ENCODE results near the gene IQCH. TPM values are rescaled to one million over a fixed set of nuclear protein-coding genes. Genes with fewer than 3 reads are reported as not detected.

IQCH gene
- total and polyA plus RNA-seq, 2 donors, result 0.91 to 1.8 TPM

DNA sequence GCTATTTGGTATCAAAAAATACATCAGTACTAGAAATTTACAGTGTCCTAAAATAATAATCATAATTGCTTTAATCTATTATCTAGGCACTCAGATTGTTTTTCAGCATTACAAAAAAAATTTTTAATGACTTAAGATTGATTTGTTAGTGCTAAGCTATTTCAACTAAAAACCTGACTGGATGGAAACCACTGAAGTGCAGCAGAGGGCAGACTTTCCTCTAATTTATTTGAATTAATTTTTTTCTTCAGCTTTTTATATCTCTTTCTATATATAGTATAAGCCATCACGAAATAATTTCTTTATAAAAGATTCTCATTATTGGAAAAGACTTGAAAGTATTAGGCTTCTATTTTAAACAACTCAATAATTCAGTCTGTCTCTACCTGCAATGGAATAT, 131.4 kb downstream of the IQCH start:
- H3K27ac ChIP-seq (ENCODE audit: low read depth in 1 of 2, low read length in 1 of 2), result no peak overlapping the region
- no peaks in the 10 kb centered on the region for H3K36me3 ChIP-seq (ENCODE audit: control insufficient read depth in 2 of 2, insufficient read depth in 2 of 2, low read length in 1 of 2)
- no peaks in the 10 kb centered on the region for H3K4me1 ChIP-seq (ENCODE audit: control insufficient read depth in 2 of 2, insufficient read depth in 2 of 2, low read length in 2 of 2)
- no peaks in the 10 kb centered on the region for H3K9me3 ChIP-seq (ENCODE audit: control insufficient read depth in 2 of 2, insufficient read depth in 1 of 2, low read length in 1 of 2)
- WGBS, result 67% methylated on average over 1 of the region's 1 CpG
- no peak overlapping the region for H3K4me3 ChIP-seq (ENCODE audit: low read length in 2 of 2)
- no peaks in the 10 kb centered on the region for H3K27me3 ChIP-seq (ENCODE audit: control insufficient read depth in 2 of 2, insufficient read depth in 1 of 2, low read length in 1 of 2)
- DNase-seq (ENCODE audit: low read depth in 6 of 9, low spot score in 9 of 9), result no peak

DNA sequence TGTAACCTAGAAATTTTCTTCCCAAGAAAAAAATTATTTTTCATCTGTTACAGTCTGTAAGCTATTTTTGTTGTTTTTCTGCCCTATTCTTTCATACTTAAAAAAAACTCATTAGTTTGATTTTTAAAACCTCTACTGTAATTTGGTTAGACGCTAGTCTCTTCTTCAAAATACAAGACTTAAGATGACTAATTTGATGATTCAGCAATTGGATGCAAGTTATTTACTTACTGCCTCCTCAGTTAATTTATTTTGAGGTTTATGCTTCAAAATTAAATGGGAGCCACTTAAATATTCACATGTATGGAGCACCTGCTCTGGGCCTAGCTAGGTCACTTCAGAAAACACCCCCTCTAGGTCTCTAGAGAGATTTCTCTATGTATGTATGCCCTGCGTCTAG, 132.4 kb downstream of the IQCH start:
- DNase-seq (ENCODE audit: low read depth in 6 of 9, low spot score in 9 of 9), result no peak
- H3K27ac ChIP-seq (ENCODE audit: low read depth in 1 of 2, low read length in 1 of 2), result no peak overlapping the region
- no peaks in the 10 kb centered on the region for H3K27me3 ChIP-seq (ENCODE audit: control insufficient read depth in 2 of 2, insufficient read depth in 1 of 2, low read length in 1 of 2)
- H3K9me3 ChIP-seq (ENCODE audit: control insufficient read depth in 2 of 2, insufficient read depth in 1 of 2, low read length in 1 of 2), result no peaks in the 10 kb centered on the region
- 97% methylated on average over 2 of the region's 2 CpGs for WGBS
- H3K4me3 ChIP-seq (ENCODE audit: low read length in 2 of 2), result no peak overlapping the region
- peaks cover 0 to 2% of the 10 kb centered on the region in 2 donors for H3K36me3 ChIP-seq (ENCODE audit: control insufficient read depth in 2 of 2, insufficient read depth in 2 of 2, low read length in 1 of 2)
- no peaks in the 10 kb centered on the region for H3K4me1 ChIP-seq (ENCODE audit: control insufficient read depth in 2 of 2, insufficient read depth in 2 of 2, low read length in 2 of 2)

DNA sequence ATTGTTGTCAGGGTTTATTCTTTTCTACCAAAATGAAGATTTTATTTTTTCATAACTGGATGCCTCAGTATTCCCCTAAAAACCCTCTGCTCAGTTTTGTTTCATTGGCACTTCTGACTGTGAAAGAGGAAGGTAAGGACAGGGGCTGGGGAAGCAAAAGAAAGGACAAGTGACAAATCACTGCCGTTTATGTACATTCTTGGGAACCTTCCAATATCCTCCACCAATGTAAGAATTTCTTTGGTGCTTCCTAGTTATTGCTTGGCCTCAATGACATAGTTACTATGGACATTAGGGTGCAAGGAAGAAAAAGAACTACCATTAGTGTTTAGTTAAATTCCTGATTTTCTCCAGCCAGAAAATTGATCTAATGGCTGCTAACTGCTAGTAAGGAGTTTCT, 135.4 kb downstream of the IQCH start:
- Histone ChIP-seq H3K27me3 (ENCODE audit: control insufficient read depth in 2 of 2, insufficient read depth in 1 of 2, low read length in 1 of 2) (no peaks in the 10 kb centered on the region), H3K9me3 (ENCODE audit: control insufficient read depth in 2 of 2, insufficient read depth in 1 of 2, low read length in 1 of 2) (no peaks in the 10 kb centered on the region), H3K27ac (ENCODE audit: low read depth in 1 of 2, low read length in 1 of 2) (no peak overlapping the region), H3K4me1 (ENCODE audit: control insufficient read depth in 2 of 2, insufficient read depth in 2 of 2, low read length in 2 of 2) (no peaks in the 10 kb centered on the region), H3K36me3 (ENCODE audit: control insufficient read depth in 2 of 2, insufficient read depth in 2 of 2, low read length in 1 of 2) (peaks cover 0 to 2% of the 10 kb centered on the region in 2 donors), H3K4me3 (ENCODE audit: low read length in 2 of 2) (no peak overlapping the region)
- 75% methylated on average over 1 of the region's 1 CpG for WGBS
- no peak for DNase-seq (ENCODE audit: low read depth in 6 of 9, low spot score in 9 of 9)

DNA sequence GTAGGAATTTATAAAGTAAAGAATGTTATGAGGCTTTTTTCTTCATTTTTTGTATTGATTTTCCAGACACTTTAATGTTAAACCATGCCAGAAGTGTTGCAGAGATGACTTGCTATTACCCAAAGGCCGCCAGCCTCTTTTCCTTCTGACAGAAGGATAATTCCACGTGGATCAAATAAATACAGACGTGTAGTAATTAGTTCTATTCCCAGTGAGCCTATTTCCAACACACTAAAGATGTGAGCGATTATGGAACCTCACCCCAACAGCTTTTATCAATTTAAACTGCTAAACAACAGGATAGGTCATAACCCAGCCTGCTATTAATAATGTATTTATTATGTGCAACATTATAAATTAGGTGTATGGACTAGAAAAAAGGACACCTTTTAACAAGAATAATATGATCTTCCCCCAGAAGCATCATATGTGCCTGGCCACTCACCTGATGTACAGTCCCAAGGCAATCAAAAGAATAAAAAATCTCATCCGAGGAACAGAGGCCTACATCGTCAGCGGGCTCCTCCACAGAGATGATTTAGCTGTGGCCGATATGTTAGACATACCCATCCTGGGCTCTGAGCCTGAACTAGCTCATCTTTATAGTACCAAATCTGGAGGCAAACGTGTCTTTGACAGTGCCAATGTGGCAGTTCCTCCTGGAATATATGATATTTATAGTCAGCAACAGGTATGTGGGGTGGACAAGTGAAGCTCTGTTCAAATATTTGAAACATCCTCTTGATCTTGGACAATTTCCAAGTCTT, 140.5 kb downstream of the IQCH start:
- H3K36me3 ChIP-seq (ENCODE audit: control insufficient read depth in 2 of 2, insufficient read depth in 2 of 2, low read length in 1 of 2), result peaks cover 0 to 2% of the 10 kb centered on the region in 2 donors
- no peak for DNase-seq (ENCODE audit: low read depth in 6 of 9, low spot score in 9 of 9)
- no peak overlapping the region for H3K4me3 ChIP-seq (ENCODE audit: low read length in 2 of 2)
- no peaks in the 10 kb centered on the region for H3K9me3 ChIP-seq (ENCODE audit: control insufficient read depth in 2 of 2, insufficient read depth in 1 of 2, low read length in 1 of 2)
- no peaks in the 10 kb centered on the region for H3K4me1 ChIP-seq (ENCODE audit: control insufficient read depth in 2 of 2, insufficient read depth in 2 of 2, low read length in 2 of 2)
- H3K27me3 ChIP-seq (ENCODE audit: control insufficient read depth in 2 of 2, insufficient read depth in 1 of 2, low read length in 1 of 2), result no peaks in the 10 kb centered on the region
- no peak overlapping the region for H3K27ac ChIP-seq (ENCODE audit: low read depth in 1 of 2, low read length in 1 of 2)
- WGBS, result 86% methylated on average over 9 of the region's 9 CpGs

DNA sequence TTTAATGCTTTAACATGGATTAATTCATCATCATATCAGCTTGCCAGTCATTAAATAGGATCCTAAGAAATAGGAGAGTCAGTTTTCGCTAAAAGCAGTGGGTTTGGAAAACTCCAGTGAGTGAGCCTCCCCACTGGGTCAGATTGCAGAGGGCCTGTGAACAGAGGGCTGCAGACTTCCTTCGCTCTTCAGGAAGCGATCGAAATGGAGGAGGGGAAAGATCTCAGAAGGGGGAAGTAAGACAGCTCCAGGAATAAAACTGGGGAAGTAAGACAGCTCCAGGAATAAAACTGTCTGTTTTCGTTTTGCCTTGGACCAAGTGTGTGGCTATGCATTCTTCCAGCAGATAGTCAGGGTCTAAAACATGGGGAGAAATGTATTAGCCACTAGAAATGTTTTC, 141.5 kb downstream of the IQCH start:
- DNase-seq (ENCODE audit: low read depth in 6 of 9, low spot score in 9 of 9), result no peak
- no peaks in the 10 kb centered on the region for H3K27me3 ChIP-seq (ENCODE audit: control insufficient read depth in 2 of 2, insufficient read depth in 1 of 2, low read length in 1 of 2)
- H3K4me3 ChIP-seq (ENCODE audit: low read length in 2 of 2), result no peak overlapping the region
- H3K27ac ChIP-seq (ENCODE audit: low read depth in 1 of 2, low read length in 1 of 2), result no peak overlapping the region
- peaks cover 0 to 2% of the 10 kb centered on the region in 2 donors for H3K36me3 ChIP-seq (ENCODE audit: control insufficient read depth in 2 of 2, insufficient read depth in 2 of 2, low read length in 1 of 2)
- 67% methylated on average over 5 of the region's 5 CpGs for WGBS
- H3K9me3 ChIP-seq (ENCODE audit: control insufficient read depth in 2 of 2, insufficient read depth in 1 of 2, low read length in 1 of 2), result no peaks in the 10 kb centered on the region
- no peaks in the 10 kb centered on the region for H3K4me1 ChIP-seq (ENCODE audit: control insufficient read depth in 2 of 2, insufficient read depth in 2 of 2, low read length in 2 of 2)

DNA sequence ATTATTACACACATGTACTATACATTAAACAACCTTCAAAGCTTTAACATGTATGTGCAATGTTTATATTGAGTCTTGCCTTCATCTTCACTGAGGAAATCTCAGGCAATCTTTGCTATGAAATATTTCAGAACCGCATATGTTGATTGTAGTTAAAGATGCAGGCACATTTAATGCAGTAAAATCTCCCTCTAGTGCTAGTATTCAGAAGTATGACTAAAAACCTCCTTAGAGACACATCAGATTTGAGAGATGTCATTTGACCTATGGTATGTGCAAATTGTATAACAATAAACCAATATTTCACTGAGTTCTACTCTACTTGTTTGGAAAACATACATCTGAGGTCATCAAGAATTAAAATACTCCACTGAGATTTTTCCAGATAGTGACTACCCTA, 142.6 kb downstream of the IQCH start:
- 95% methylated on average over 1 of the region's 1 CpG for WGBS
- H3K9me3 ChIP-seq (ENCODE audit: control insufficient read depth in 2 of 2, insufficient read depth in 1 of 2, low read length in 1 of 2), result no peaks in the 10 kb centered on the region
- H3K4me3 ChIP-seq (ENCODE audit: low read length in 2 of 2), result no peak overlapping the region
- no peaks in the 10 kb centered on the region for H3K36me3 ChIP-seq (ENCODE audit: control insufficient read depth in 2 of 2, insufficient read depth in 2 of 2, low read length in 1 of 2)
- no peak for DNase-seq (ENCODE audit: low read depth in 6 of 9, low spot score in 9 of 9)
- no peaks in the 10 kb centered on the region for H3K27me3 ChIP-seq (ENCODE audit: control insufficient read depth in 2 of 2, insufficient read depth in 1 of 2, low read length in 1 of 2)
- H3K27ac ChIP-seq (ENCODE audit: low read depth in 1 of 2, low read length in 1 of 2), result no peak overlapping the region
- H3K4me1 ChIP-seq (ENCODE audit: control insufficient read depth in 2 of 2, insufficient read depth in 2 of 2, low read length in 2 of 2), result no peaks in the 10 kb centered on the region

DNA sequence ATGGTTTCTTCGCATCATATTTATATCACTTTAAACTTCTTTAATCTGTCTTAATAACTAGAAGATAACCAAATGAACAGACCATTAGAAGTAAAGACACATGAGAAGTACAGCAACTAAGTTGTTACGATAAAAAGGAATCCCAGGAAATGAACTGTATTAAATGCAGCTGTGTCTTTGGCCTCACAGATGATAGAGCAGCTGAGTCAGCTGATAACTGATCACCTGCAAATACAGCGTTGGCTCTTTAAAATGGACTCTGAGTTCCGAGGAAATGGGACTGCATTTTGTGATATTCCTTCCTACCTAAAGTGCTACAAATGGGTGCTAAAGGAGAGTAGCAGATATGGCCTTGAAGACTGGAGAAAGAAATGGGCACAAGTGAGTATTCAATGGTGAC, 145.3 kb downstream of the IQCH start:
- no peaks in the 10 kb centered on the region for H3K4me1 ChIP-seq (ENCODE audit: control insufficient read depth in 2 of 2, insufficient read depth in 2 of 2, low read length in 2 of 2)
- H3K36me3 ChIP-seq (ENCODE audit: control insufficient read depth in 2 of 2, insufficient read depth in 2 of 2, low read length in 1 of 2), result no peaks in the 10 kb centered on the region
- H3K4me3 ChIP-seq (ENCODE audit: low read length in 2 of 2), result no peak overlapping the region
- 95% methylated on average over 4 of the region's 4 CpGs for WGBS
- H3K27me3 ChIP-seq (ENCODE audit: control insufficient read depth in 2 of 2, insufficient read depth in 1 of 2, low read length in 1 of 2), result no peaks in the 10 kb centered on the region
- no peak overlapping the region for H3K27ac ChIP-seq (ENCODE audit: low read depth in 1 of 2, low read length in 1 of 2)
- no peak for DNase-seq (ENCODE audit: low read depth in 6 of 9, low spot score in 9 of 9)
- no peaks in the 10 kb centered on the region for H3K9me3 ChIP-seq (ENCODE audit: control insufficient read depth in 2 of 2, insufficient read depth in 1 of 2, low read length in 1 of 2)

DNA sequence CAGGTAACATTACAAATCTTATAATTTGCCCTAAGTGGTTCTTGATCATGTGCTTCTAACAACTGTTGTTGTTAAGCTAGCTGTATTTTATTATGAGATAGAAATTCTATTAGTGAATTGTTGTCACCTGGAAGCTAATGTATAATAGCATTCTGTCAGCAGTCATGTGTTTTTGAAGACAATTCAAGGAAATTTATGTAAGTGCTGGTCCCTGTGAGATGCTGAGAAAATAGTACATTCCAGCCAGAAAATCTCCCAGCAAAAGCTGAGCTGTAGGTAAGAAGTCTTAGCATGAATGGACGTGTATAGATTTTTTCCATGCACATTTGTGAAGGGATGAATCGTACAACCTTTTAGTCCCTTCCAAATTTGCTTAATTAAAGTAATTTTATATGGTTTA, 146.3 kb downstream of the IQCH start:
- WGBS, result 95% methylated on average over 2 of the region's 2 CpGs
- Histone ChIP-seq H3K27me3 (ENCODE audit: control insufficient read depth in 2 of 2, insufficient read depth in 1 of 2, low read length in 1 of 2) (no peaks in the 10 kb centered on the region), H3K36me3 (ENCODE audit: control insufficient read depth in 2 of 2, insufficient read depth in 2 of 2, low read length in 1 of 2) (no peaks in the 10 kb centered on the region), H3K9me3 (ENCODE audit: control insufficient read depth in 2 of 2, insufficient read depth in 1 of 2, low read length in 1 of 2) (no peaks in the 10 kb centered on the region), H3K4me3 (ENCODE audit: low read length in 2 of 2) (no peak overlapping the region), H3K4me1 (ENCODE audit: control insufficient read depth in 2 of 2, insufficient read depth in 2 of 2, low read length in 2 of 2) (no peaks in the 10 kb centered on the region), H3K27ac (ENCODE audit: low read depth in 1 of 2, low read length in 1 of 2) (no peak overlapping the region)
- no peak for DNase-seq (ENCODE audit: low read depth in 6 of 9, low spot score in 9 of 9)

DNA sequence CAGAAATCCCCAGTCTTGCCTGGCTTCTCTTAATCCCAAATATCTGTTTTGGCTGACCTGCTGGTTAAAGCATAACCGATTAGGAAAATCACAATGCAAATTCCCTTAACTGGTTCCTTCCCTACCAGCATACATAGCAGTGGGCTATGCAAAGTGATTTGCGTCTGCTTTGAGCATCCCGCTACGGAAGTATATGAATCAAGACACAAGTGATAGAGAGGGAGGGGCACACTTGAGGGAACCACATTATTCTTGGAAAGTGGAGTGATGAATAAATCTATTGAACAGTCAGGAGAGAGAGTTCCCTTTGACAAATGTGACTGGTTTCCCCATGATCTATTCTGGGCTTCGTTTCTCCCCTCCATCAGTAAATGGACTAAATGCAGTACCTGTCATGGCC, 146.8 kb downstream of the IQCH start:
- Histone ChIP-seq H3K27me3 (ENCODE audit: control insufficient read depth in 2 of 2, insufficient read depth in 1 of 2, low read length in 1 of 2) (no peaks in the 10 kb centered on the region), H3K4me1 (ENCODE audit: control insufficient read depth in 2 of 2, insufficient read depth in 2 of 2, low read length in 2 of 2) (no peaks in the 10 kb centered on the region), H3K27ac (ENCODE audit: low read depth in 1 of 2, low read length in 1 of 2) (no peak overlapping the region), H3K4me3 (ENCODE audit: low read length in 2 of 2) (no peak overlapping the region), H3K36me3 (ENCODE audit: control insufficient read depth in 2 of 2, insufficient read depth in 2 of 2, low read length in 1 of 2) (no peaks in the 10 kb centered on the region), H3K9me3 (ENCODE audit: control insufficient read depth in 2 of 2, insufficient read depth in 1 of 2, low read length in 1 of 2) (no peaks in the 10 kb centered on the region)
- DNase-seq (ENCODE audit: low read depth in 6 of 9, low spot score in 9 of 9), result no peak
- 97% methylated on average over 5 of the region's 5 CpGs for WGBS
